A673 (cell line): ENCODE data around the gene SAPCD1. TPM values are rescaled to one million over a fixed set of nuclear protein-coding genes. Genes with fewer than 3 reads are reported as not detected.

ENCODE experiments used
- BruUV-seq: library from RNA; stranded (reverse); fragments of 400-500 nt; replicated peaks from 2 replicates; lab custom pipeline; 2021; lab: Mats Ljungman, UMichigan
- CTCF ChIA-PET: fragments of 300-600 bp; sonication (Branson Sonifier 250); formaldehyde crosslinking; loops from one replicate; lab custom pipeline; 2022; ENCODE audit warnings: antibody characterized with exemption; lab: Charles Lee
- POLR2A ChIA-PET: fragments of 300-600 bp; sonication (Branson Sonifier 250); formaldehyde crosslinking; loops from one replicate; lab custom pipeline; 2022; ENCODE audit warnings: antibody characterized with exemption; ENCODE audit not compliant: low non-redundant PET; lab: Charles Lee
- DNase-seq: peaks from one replicate; pipeline ENCODE4 v3.0.0-alpha.2; 2015; ENCODE audit warnings: low spot score
- H3K27ac ChIP-seq: fragments of 200-600 bp; sonication (generic); 2 replicates; pipeline ENCODE4 v1.5.1; 2016; ENCODE audit warnings: mixed run types, low read depth, mild to moderate bottlenecking, mixed read lengths, antibody characterized with exemption, low read length; ENCODE audit not compliant: poor library complexity, severe bottlenecking
- H3K27me3 ChIP-seq: fragments of 200-600 bp; sonication (generic); replicated peaks from 2 replicates; pipeline ENCODE4 v1.6.1; 2017; ENCODE audit warnings: mixed run types, low read depth, mild to moderate bottlenecking, mixed read lengths, antibody characterized with exemption, low read length; ENCODE audit not compliant: insufficient read depth, poor library complexity
- H3K36me3 ChIP-seq: fragments of 200-600 bp; sonication (generic); 2 replicates; pipeline ENCODE4 v1.6.1; 2016; ENCODE audit warnings: mixed run types, mild to moderate bottlenecking, mixed read lengths, antibody characterized with exemption, low read length; ENCODE audit not compliant: insufficient read depth, poor library complexity, severe bottlenecking
- H3K4me1 ChIP-seq: fragments of 200-600 bp; sonication (generic); 2 replicates; pipeline ENCODE4 v1.6.1; 2017; ENCODE audit warnings: mixed run types, mild to moderate bottlenecking, mixed read lengths, antibody characterized with exemption, low read length; ENCODE audit not compliant: insufficient read depth, poor library complexity, severe bottlenecking
- H3K4me3 ChIP-seq: fragments of 200-600 bp; sonication (generic); 2 replicates; pipeline ENCODE4 v1.5.1; 2016; ENCODE audit warnings: low read depth, mixed run types, mild to moderate bottlenecking, mixed read lengths, low read length; ENCODE audit not compliant: poor library complexity, severe bottlenecking
- H3K9me3 ChIP-seq: fragments of 200-600 bp; sonication (generic); 2 replicates; pipeline ENCODE4 v1.6.1; 2016; ENCODE audit warnings: mixed run types, low read depth, mild to moderate bottlenecking, mixed read lengths, antibody characterized with exemption, low read length; ENCODE audit not compliant: poor library complexity, severe bottlenecking
- CTCF ChIP-seq: fragments of 300-800, 200-600 bp; sonication (generic); conservative IDR thresholded peaks from 2 replicates; pipeline ENCODE4 v1.5.1; 2017; ENCODE audit warnings: low read depth, mild to moderate bottlenecking, antibody characterized with exemption, low read length, moderate library complexity, mixed read lengths
- EZH2 ChIP-seq: fragments of 200-600 bp; sonication (generic); IDR thresholded peaks from 2 replicates; pipeline ENCODE4 v1.6.1; 2017; ENCODE audit warnings: borderline replicate concordance, low read depth, mild to moderate bottlenecking, mixed read lengths, antibody characterized with exemption, low read length; ENCODE audit not compliant: poor library complexity, severe bottlenecking
- intact Hi-C: fragments of 100-400 bp; cut with micrococcal nuclease; formaldehyde crosslinking; loops from one replicate; pipeline ENCODE4 v1.10.0; 2022; ENCODE audit not compliant: unreplicated experiment
- total RNA-seq: library from RNA; stranded (reverse); gene quantifications from 2 replicates; pipeline ENCODE4 v1.2.3, GENCODE V29; 2021

Gene SAPCD1
- total RNA-seq, 1 experiment from 2014 or later, result 9.9 TPM

- no TSS peak for BruUV-seq
- no peak overlapping the region for H3K27ac ChIP-seq
- CTCF ChIA-PET, result no interaction called here
- intact Hi-C loops, result no loop called here
- TF ChIP-seq CTCF, result no peak
- no peak for TF ChIP-seq EZH2
- no peak overlapping the region for H3K4me3 ChIP-seq
- H3K36me3 ChIP-seq, result peaks cover 24% of the 10 kb centered on the region
- no peaks in the 10 kb centered on the region for H3K4me1 ChIP-seq
- H3K9me3 ChIP-seq, result no peaks in the 10 kb centered on the region
- no peak for DNase-seq
- POLR2A ChIA-PET, result no interaction called here
- no peaks in the 10 kb centered on the region for H3K27me3 ChIP-seq
Measured at GRCh38 chr6:31750411-31751022, 11.9 kb upstream of the SAPCD1 start.

- POLR2A ChIA-PET, result no interaction called here
- no peak overlapping the region for H3K27ac ChIP-seq
Measured at GRCh38 chr6:31752739-31753319, 9.6 kb upstream of the SAPCD1 start.

GRCh38 chr6:31758281-31758680, 4.2 kb upstream of the SAPCD1 start:
- BruUV-seq, result no TSS peak
- Histone ChIP-seq H3K4me1 (no peaks in the 10 kb centered on the region), H3K27ac (no peak overlapping the region), H3K36me3 (peaks cover 53% of the 10 kb centered on the region), H3K9me3 (no peaks in the 10 kb centered on the region), H3K27me3 (no peaks in the 10 kb centered on the region), H3K4me3 (no peak overlapping the region)
- intact Hi-C loops, result no loop called here
- TF ChIP-seq CTCF, result no peak
- TF ChIP-seq EZH2, result no peak
- no peak for DNase-seq
- POLR2A ChIA-PET, result no interaction called here
- CTCF ChIA-PET, result interaction anchor here (1.5 kb wide), 1 partner anchor 11 kb away, joined by 4 read pairs; no protein-coding TSS in a partner anchor

More at GRCh38 chr6:31752739-31753319, 9.6 kb upstream of the SAPCD1 start:
- CTCF ChIA-PET, result no interaction called here
- Histone ChIP-seq H3K9me3 (no peaks in the 10 kb centered on the region), H3K4me1 (no peaks in the 10 kb centered on the region), H3K27me3 (no peaks in the 10 kb centered on the region), H3K4me3 (no peak overlapping the region), H3K36me3 (peaks cover 15% of the 10 kb centered on the region)
- TF ChIP-seq EZH2 (no peak), CTCF (no peak)
- BruUV-seq, result no TSS peak
- intact Hi-C loops, result no loop called here
- DNase-seq, result no peak
